GM03348 (cell line): Measurements from ENCODE around the gene ZNF618.
"Not testable (repeated sequence)": the region's sequence is repeated elsewhere in the genome, so short reads cannot be mapped to it uniquely, and the experiment has no call there.

Experiments used
- DNase-seq: peaks from one replicate; pipeline ENCODE4 v3.0.0; 2012; ENCODE audit warnings: low spot score

Gene ZNF618

DNA sequence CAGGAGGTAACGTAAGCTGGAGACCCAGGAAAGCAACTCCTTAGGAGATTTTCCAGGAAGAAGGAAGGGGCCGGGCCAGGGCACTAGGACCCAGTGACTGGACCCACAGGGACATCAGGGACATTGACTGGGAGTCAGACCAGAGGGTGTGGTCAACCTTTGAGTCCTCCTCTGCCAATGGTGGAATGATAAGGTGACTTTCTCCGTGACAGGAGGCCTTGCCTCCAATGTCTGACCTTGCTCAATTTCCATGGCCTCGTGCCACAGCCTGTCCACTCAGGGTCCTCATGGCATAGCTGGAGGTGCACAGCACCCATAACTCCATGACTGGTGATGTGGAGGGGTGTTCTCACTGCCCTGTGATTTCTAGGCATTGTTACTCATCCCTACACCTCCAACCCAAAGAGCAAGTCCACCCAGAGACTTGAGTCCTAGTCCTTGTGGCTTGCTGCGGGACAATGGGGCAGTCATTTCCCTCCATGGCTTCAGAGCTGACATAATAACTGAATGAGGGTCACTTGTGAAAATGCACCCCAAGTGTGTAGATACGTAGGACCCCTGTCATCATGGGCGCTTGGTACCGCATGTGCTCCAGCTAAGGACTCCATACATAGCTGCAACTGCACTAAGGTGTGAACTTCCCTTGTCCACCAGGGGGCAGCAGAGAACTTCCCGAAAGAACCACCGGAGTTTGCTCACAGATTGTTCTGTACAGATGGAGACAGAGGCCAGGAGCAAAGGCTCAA lies 206.1 kb downstream of the ZNF618 start:
- DNase-seq: peak; percentile 93

DNA sequence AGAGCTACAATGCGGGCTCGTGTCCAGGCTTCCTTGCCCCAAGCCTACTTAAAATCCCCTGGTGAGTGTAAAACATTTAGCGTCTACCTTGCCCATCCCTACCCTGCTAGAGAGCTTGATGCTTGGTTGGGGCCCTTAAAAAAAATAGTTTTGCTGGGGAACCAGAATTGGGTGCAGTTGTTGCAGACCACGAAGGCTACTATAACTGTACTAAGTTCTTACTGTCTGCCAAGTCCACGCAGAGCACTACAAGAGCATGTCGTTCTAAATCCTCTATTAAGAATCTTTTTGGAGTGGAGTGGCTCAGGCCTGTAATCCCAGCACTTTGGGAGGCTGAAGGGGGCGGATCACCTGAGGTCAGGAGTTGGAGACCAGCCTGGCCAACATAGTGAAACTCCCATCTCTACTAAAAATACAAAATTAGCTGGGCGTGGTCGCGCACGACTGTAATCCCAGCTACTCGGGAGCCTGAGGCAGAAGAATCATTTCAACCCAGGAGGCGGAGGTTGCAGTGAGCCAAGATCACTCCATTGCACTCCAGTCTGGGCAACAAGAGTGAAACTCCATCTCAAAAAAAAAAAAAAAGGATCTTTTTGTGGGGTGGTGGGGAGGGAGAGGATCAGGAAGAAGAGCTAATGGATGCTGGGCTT lies 206.8 kb downstream of the ZNF618 start:
- not testable (repeated sequence) for DNase-seq

DNA sequence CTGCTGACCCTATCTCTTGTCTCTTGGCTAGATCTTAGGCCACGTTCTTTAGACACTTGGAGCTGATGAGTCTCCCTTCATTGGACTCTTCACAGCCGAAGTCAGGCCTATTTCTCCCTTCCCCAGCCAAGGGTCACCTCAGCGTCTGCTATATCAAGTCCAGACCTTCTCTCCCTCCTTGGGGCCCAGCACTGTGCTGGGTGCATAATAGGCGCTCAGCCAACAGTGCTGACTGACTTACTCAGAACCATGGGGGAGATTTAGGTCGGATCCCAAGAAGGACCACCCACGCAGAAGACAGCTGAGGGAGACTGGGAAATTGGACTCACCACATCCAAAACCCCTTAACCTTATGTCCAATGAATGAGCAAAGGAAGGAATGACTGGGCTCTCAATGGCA lies 207.6 kb downstream of the ZNF618 start:
- no peak for DNase-seq

DNA sequence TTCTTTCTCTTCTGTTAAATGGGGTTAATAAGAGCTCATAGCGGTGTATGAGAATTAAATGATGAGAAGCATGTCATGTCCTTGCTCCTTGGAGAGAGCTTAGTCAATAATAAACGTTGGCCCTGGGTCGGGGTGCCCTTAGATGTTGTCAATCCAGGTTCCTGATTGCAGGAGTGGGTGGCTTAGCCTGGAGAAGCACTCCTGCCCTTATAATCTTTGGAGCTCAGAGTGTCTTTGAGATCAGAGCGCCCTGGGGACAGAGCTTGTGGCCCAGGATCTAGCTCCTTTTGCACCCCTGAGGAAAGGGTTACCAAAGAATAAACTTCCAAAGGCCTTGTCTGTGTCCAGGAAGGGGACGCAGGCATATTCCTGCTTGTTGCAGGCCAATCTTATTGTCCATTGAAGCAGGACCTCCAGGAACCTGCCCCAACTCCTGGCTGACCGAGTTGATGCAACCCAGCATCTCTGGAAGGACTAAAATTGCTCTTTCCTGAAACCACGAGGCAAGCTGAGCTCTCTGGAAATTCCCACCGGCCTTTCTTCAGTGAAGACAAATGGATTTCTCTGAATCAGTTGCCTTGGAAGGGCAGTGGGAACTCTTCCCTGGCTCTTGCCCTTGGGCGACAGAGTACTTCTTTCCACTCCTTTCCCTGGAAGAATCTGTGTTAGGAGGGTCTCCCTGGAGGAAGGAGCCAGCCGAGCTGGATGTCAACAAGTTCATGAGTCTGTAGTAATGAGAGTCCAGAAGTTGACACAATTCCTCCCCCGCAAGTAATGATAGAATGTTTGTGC lies 208.4 kb downstream of the ZNF618 start:
- DNase-seq: no peak

DNA sequence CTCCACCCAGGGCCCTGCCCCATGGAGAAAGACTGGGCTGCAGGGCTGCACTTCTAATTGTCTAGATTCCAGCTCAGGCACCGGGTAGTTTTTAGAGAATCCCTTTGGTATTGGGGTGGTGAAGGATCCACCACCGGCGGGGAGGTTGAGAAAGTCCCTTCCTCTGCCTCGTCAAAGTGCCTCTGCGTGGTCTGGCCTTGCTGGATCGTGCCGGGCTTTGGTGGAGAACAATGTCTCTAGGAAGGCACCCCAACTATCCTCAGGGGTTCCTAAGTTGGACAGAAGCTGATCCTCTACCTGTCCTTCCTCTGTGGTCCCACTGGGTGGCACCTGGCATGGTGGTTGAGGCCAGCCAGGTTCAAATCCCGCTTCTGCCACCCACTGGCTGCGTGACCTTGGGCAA lies 209.3 kb downstream of the ZNF618 start:
- DNase-seq: no peak

DNA sequence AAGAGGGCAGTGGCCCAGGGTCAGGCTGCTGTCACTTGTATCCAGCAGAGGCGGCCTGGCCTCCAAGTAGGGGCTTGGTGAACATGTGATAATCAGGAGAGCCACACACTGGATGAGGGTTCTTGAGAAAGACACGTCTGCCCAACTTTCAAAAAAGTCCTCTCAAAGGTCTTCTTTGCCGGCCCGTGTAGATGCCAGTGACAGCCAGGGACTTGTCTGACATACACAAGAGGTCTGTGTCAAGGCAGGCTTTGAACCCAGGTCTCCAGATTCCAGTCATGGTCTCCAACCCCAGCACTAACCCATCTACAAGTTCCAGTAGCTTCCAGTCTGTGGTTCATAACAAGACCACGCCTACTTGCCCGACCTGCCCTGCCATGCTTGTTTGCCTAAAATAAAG lies 209.9 kb downstream of the ZNF618 start:
- no peak for DNase-seq

DNA sequence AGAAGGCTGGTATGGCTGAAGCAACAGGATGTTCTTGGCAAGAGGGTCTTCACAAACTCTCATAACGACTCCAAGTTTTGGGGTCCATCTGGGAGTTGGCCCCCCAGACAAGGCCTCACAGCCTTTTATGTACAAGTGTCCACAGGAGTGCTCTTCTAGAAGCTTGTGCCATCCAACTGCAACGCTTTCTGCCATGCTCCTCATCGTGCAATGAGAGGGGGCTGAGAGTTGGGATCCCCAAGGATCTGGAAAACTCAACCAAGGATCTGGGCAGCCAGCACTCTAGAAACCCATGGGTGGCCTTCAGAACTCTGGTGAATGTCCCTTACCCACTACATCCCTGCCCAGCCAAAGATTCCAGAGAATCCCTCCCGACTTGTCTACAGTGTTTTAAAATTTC lies 210.5 kb downstream of the ZNF618 start:
- no peak for DNase-seq

DNA sequence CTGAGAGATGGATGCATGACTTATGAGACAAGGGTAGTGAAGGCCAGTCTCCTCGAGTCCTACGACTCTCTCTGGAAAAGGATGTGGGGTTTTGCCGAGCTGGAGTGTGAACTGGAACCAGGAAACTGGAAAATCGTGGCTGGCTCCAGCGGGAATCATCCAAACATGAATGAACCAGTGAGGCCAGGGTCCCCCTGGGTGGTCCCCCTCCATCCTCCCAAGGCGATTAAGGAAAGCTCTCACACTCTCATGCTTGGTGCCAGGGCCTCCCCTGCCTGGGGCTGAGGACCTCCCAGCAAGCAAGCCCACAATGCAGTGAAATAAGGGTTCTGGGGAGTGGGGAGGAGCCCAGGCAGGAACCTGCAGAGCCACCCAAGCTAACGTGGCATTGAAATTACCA lies 211.6 kb downstream of the ZNF618 start:
- DNase-seq: no peak

DNA sequence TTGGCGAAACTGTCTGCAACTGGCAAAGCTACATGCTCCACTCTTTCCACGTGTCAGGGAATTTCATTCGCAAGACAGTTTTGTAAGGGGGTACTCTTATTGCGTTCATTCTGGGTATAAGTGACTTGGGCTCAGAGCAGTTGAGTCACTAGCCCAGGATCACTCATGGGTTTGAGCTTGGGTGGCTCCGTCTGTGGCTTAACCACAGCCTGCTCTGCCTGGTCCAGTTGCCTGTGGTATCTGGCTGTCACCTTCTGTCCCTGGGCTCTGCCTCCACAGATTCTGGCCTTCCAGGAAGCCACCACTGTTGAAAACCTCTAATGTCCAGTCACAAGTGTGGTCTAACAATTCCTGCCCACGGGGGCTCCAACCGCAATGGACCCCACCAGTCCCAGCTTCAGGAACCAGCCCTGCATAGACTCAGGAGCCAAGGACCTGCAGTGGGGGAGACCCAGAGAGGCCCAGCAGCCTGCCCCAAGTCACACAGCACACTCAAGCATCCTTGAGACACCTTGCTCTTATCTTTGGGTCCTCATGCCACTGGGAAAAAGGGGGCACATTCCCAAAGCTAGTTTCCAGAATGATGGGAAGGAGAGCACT lies 212.6 kb downstream of the ZNF618 start:
- no peak for DNase-seq

DNA sequence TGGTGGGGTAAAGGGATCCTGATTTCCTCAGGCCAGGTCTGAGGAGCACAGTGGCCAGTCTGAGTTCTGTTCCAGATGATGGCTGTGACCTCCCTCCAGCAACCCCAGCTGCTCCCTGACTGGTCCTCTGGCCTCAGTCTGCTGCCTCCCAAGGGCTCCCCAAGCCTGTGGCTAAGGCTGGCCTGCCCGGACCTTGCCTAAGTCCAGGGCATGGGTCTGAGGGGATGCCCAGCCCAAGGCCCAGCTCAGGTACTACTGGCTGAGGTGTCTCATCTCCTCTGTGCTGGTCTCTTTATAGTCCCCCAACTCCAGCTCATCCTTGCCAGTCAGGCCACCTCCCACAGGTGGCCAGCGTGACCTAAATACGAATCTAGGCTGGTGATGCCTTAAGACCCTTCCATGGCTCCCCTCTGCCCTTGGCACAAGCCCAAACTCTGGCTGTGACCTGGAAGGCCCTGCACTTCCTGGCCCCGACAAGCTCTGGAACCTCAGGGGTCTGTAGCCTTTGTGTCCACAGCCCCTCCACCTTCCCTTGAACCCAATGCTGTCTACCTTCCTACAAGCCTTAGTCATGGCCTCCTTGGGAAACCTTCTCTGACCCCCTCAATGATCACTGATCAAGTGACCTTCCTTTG lies 213.2 kb downstream of the ZNF618 start:
- no peak for DNase-seq

DNA sequence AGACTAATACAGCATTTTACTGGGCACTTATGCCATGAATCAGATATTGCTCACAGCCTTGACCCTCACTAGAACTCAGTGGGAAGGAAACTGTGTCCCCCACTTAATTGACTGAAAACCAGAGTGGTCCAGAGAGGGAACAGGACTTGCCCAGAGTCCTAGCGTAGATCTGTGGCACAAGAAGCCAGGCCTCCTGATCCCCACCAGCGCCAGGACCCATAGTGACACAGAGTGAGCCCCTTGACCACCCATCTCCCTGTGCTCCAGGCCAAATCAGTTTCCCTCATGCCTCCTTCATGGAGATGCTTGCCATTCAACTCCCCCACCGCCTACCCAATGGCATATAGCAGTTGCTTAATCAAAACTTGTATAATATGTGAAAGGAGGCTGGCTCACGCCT lies 214.7 kb downstream of the ZNF618 start:
- DNase-seq: no peak

DNA sequence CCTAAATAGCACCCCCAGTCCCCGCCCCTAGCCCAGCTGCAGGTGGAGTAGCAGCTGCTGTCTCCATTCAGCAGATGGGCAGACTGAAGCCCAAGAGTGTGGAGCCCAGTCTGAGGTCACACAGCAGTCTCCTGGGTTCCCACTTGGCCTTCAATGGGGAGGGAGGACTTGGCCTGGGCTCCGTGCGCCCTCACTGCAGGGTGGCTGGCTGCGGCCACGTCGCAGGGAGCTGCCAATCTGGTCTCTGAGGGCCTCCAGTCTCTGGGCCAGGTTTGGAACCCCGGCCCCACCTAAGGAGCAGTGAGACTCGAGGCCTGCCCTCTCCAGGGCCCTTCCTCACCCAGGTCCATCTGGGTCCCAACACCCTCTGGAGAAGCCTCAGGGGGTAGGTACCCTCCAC lies 215.6 kb downstream of the ZNF618 start:
- no peak for DNase-seq

DNA sequence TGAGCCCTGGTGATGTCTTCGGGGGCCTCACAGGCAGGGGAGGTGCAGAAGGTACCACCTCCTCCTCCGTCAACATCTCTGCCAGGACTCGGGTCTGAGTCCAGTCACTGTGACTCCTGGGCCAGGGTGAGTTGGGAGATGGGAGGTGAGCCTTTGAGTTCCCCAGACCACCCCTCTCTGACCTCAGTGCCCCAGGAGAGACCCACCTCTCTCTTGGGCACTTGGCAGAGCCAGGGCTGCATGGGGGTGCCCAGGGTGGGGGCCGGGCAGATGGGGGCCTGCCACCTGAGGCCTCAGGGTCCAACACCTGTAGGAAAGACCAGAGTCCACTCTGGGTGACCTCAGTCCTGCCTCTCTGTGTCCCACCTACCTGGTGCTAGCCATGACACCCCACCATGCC lies 216.2 kb downstream of the ZNF618 start:
- no peak for DNase-seq

DNA sequence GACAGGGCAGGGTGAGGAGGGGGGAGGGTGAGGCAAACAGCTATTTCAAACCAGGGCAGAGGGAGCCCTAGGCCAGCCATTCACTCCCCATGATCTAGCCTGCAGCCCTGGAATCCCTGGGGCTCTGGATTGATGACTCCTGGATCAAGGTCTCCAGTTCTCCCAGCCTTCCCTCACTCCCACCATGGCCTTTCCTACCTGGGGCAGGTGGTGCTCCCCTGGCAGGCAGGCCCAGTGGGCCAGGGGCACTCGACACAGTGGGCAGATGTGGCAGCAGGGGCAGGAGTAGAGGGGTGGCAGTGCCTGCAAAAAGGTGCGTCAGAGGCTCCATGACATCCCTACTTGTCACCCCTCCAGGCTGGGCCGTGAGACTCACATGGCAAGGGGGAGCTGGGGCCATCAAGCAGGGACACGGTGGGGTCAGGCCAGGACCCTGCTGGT lies 216.9 kb downstream of the ZNF618 start:
- no peak for DNase-seq

DNA sequence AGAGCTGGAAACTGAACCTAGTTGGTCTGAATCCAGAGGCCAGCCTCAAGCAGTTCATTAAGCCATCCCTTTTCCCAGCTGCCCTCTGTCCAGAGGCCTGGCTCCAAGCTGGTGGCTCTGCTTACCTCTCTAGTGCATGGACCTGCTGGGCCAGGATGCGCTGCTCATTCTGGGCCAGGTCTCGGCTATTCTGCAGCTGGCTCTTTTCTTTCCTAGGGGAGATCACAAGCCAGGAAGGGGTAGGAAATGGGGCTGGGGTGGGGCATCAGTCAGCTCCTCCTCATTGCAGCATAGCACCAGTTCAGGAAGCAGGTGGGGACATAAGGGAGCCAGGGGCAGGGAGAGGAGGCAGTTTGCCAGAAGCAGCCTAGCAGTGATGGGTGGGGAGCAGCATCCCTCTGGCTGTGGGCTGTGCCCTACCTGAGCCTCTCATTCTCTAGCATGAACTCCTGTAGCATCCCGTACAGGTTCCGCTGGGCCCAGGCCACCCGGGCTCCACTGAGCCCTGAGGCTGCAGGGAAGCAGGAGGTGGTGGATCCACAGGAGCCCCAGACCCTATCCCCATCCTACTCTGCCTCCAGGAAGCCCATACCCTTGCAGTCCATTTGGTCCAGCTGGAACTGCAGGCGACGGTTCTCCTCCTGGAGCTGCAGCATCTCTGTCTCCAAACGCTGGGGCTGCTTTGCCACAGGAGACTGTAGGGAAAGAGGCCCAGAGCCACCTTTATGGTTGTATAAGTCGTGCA lies 217.8 kb downstream of the ZNF618 start:
- DNase-seq: no peak

DNA sequence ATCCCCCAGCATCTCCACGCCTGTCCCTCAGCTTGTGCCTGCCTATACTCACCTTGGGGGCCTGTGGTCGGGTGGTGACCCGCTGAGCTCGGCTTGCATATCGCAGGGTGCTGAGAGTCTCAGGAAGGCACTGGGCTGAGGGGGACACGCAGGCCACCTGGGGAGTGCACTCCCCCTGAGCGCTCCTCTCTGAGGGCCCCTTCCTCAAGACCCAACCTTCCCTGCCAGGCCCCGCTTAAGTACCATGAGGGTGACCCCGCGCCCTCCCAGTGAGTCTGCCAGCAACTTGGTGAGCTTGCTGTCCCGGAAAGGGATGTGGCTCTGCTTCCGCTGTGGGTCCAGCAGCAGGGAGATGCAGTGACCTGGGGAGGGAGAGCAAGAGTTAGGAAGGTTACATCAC lies 218.9 kb downstream of the ZNF618 start:
- DNase-seq: no peak

DNA sequence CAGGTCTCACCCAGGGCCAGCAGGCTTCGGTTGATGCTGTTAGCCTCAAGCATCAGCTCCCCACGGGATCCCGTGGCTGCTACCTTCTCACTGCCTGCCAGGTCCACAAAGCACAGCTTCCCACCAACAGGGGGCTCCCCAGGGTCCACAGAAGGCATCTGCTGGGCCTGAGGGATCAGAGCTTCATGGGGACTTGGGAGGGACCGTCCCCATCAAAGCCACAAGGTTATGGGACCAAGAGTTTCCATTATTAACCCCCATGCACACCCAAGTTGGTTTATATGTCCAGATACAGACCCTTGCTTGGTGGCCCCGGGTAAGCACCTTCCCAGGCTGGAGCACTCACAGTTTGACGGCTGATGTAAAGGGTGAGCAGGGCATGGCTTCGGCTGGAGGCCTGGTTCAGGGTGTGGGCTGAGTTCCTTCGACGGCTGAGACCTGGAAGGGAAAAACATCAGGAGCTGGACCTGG lies 220.0 kb downstream of the ZNF618 start:
- DNase-seq: no peak

DNA sequence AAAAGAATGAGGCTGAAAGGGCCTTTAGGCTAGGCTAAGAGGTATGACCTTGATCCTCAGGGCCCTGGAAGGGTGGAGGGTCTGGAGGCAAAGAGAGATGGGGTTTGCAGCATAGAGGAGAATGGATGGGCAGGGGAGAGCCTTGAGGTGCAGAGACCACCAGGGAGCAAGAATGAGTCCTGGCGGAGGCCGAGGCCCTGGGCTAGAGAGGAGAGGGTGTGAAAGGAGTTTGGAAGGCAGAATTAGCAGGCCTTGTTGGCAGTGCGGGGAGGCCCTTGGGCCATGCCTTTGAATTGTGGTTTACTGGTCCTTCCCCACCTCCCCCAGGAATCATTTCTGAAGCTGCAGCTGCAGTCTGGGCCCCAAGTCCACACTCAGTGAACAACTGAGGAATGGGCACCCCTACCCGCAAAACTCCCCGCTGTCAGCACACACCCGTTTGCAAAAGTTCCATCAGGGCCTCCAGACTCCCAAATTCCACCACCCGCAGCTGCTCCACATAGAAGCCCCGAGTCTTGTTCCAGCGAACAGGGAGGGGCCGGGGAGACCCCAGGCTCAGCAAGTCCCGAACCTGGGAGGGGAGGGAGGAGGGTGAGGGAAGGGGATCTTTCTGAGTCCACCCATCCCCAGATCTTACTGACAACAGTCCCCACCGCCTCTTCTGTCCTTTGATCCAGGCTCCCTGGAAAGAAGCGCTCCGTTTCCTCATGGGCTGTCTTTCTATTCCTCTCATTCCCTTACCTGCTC lies 220.9 kb downstream of the ZNF618 start:
- DNase-seq: no peak

DNA sequence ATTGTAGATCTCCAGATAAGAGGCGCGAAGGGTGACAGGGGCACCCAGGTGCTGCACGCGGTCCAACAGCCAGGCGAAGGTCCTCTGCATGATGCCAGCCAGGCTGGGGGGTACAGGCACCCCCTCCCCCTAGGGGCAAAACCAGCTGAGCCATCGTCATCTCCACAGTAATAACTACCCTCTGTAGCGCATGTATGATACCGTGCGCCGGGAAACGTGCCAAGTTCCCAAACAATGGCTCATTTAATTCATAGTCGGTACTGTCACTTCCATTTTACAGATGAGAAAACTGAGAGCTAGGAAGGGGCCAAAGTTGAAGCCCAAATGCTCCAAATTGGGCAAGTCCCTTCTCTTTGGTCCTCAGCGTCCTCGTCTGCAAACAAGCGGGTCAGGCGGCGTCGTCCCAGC lies 221.5 kb downstream of the ZNF618 start:
- no peak for DNase-seq
